Measurements from ENCODE around the gene SAXO1. TPM values are rescaled to one million over a fixed set of nuclear protein-coding genes. Genes with fewer than 3 reads are reported as not detected.

The SAXO1 gene
- total RNA-seq, 2 experiments from 2014 or later: 0.31 TPM; not detected in 1

GRCh38 chr9:18978188-18978587, 54.8 kb downstream of the SAXO1 start:
- Mint-ChIP-seq H3K27ac (no peak overlapping the region), H3K4me1 (ENCODE audit: low read depth) (peaks cover 2% of the 10 kb centered on the region), H3K36me3 (no peaks in the 10 kb centered on the region), H3K4me3 (no peak overlapping the region), H3K9me3 (no peaks in the 10 kb centered on the region), H3K27me3 (peaks cover 3% of the 10 kb centered on the region)
- no peak for DNase-seq
- ChIA-PET POLR2A (no interaction called here), CTCF (no interaction called here)
- intact Hi-C loops (cut with micrococcal nuclease): no loop called here

- ChIA-PET POLR2A (no interaction called here), CTCF (no interaction called here)
- no peaks in the 10 kb centered on the region for H3K9me3 Mint-ChIP-seq
- no peak overlapping the region for H3K4me3 Mint-ChIP-seq
- DNase-seq: no peak
- H3K4me1 Mint-ChIP-seq (ENCODE audit: low read depth): peaks cover 2% of the 10 kb centered on the region
- no peaks in the 10 kb centered on the region for H3K36me3 Mint-ChIP-seq
- peaks cover 5% of the 10 kb centered on the region for H3K27me3 Mint-ChIP-seq
- intact Hi-C loops (cut with micrococcal nuclease): no loop called here
- H3K27ac Mint-ChIP-seq: no peak overlapping the region
These were observed 56.1 kb downstream of the SAXO1 start for GRCh38 chr9:18976709-18977531.

- intact Hi-C loops (cut with micrococcal nuclease): no loop called here
- POLR2A ChIA-PET: no interaction called here
- H3K9me3 Mint-ChIP-seq: no peaks in the 10 kb centered on the region
- no peak overlapping the region for H3K4me3 Mint-ChIP-seq
- CTCF ChIA-PET: no interaction called here
- no peak for DNase-seq
- H3K27ac Mint-ChIP-seq: no peak overlapping the region
- H3K36me3 Mint-ChIP-seq: no peaks in the 10 kb centered on the region
- H3K27me3 Mint-ChIP-seq: peaks cover 5% of the 10 kb centered on the region
- H3K4me1 Mint-ChIP-seq (ENCODE audit: low read depth): peaks cover 2% of the 10 kb centered on the region
These were observed 56.7 kb downstream of the SAXO1 start for GRCh38 chr9:18976221-18976708.

GRCh38 chr9:18973348-18973747, 59.7 kb downstream of the SAXO1 start:
- Mint-ChIP-seq H3K9me3 (no peaks in the 10 kb centered on the region), H3K4me3 (no peak overlapping the region), H3K27ac (no peak overlapping the region), H3K4me1 (ENCODE audit: low read depth) (peaks cover 2% of the 10 kb centered on the region), H3K27me3 (peaks cover 13% of the 10 kb centered on the region), H3K36me3 (no peaks in the 10 kb centered on the region)
- no peak for DNase-seq
- ChIA-PET CTCF (no interaction called here), POLR2A (no interaction called here)
- intact Hi-C loops (cut with micrococcal nuclease): no loop called here

- Mint-ChIP-seq H3K9me3 (no peaks in the 10 kb centered on the region), H3K27ac (no peak overlapping the region), H3K4me3 (no peak overlapping the region), H3K4me1 (ENCODE audit: low read depth) (peaks cover 2% of the 10 kb centered on the region), H3K36me3 (no peaks in the 10 kb centered on the region), H3K27me3 (peaks cover 16% of the 10 kb centered on the region)
- intact Hi-C loops (cut with micrococcal nuclease): no loop called here
- ChIA-PET CTCF (no interaction called here), POLR2A (no interaction called here)
- no peak for DNase-seq
These were observed 60.3 kb downstream of the SAXO1 start for GRCh38 chr9:18972675-18973074.

GRCh38 chr9:18971909-18972308, 61.1 kb downstream of the SAXO1 start:
- Mint-ChIP-seq H3K36me3 (no peaks in the 10 kb centered on the region), H3K4me1 (ENCODE audit: low read depth) (peaks cover 2% of the 10 kb centered on the region), H3K4me3 (no peak overlapping the region), H3K9me3 (no peaks in the 10 kb centered on the region), H3K27me3 (peaks cover 16% of the 10 kb centered on the region), H3K27ac (no peak overlapping the region)
- ChIA-PET POLR2A (no interaction called here), CTCF (no interaction called here)
- intact Hi-C loops (cut with micrococcal nuclease): no loop called here
- no peak for DNase-seq

GRCh38 chr9:18971404-18971803, 61.6 kb downstream of the SAXO1 start:
- no peaks in the 10 kb centered on the region for H3K36me3 Mint-ChIP-seq
- H3K27me3 Mint-ChIP-seq: peaks cover 16% of the 10 kb centered on the region
- no peak overlapping the region for H3K27ac Mint-ChIP-seq
- CTCF ChIA-PET: no interaction called here
- intact Hi-C loops (cut with micrococcal nuclease): no loop called here
- POLR2A ChIA-PET: no interaction called here
- H3K9me3 Mint-ChIP-seq: no peaks in the 10 kb centered on the region
- no peak overlapping the region for H3K4me3 Mint-ChIP-seq
- H3K4me1 Mint-ChIP-seq (ENCODE audit: low read depth): no peaks in the 10 kb centered on the region
- DNase-seq: no peak

GRCh38 chr9:18970393-18970792, 62.6 kb downstream of the SAXO1 start:
- no peaks in the 10 kb centered on the region for H3K36me3 Mint-ChIP-seq
- no peak overlapping the region for H3K27ac Mint-ChIP-seq
- peaks cover 16% of the 10 kb centered on the region for H3K27me3 Mint-ChIP-seq
- intact Hi-C loops (cut with micrococcal nuclease): no loop called here
- ChIA-PET CTCF (no interaction called here), POLR2A (no interaction called here)
- H3K9me3 Mint-ChIP-seq: no peaks in the 10 kb centered on the region
- H3K4me3 Mint-ChIP-seq: no peak overlapping the region
- no peaks in the 10 kb centered on the region for H3K4me1 Mint-ChIP-seq (ENCODE audit: low read depth)
- DNase-seq: no peak

GRCh38 chr9:18969128-18969527, 63.9 kb downstream of the SAXO1 start:
- Mint-ChIP-seq H3K4me3 (no peak overlapping the region), H3K27me3 (peaks cover 14% of the 10 kb centered on the region), H3K9me3 (peaks cover 7% of the 10 kb centered on the region), H3K4me1 (ENCODE audit: low read depth) (no peaks in the 10 kb centered on the region), H3K36me3 (no peaks in the 10 kb centered on the region), H3K27ac (no peak overlapping the region)
- intact Hi-C loops (cut with micrococcal nuclease): no loop called here
- CTCF ChIA-PET: no interaction called here
- DNase-seq: no peak
- POLR2A ChIA-PET: no interaction called here

- DNase-seq: no peak
- POLR2A ChIA-PET: no interaction called here
- intact Hi-C loops (cut with micrococcal nuclease): no loop called here
- Mint-ChIP-seq H3K4me1 (ENCODE audit: low read depth) (no peaks in the 10 kb centered on the region), H3K9me3 (no peaks in the 10 kb centered on the region), H3K36me3 (no peaks in the 10 kb centered on the region), H3K27me3 (peaks cover 7% of the 10 kb centered on the region), H3K4me3 (no peak overlapping the region), H3K27ac (no peak overlapping the region)
- CTCF ChIA-PET: no interaction called here
These were observed 77.4 kb downstream of the SAXO1 start for GRCh38 chr9:18955626-18956025.

- no peak for DNase-seq
- no peak overlapping the region for H3K4me3 Mint-ChIP-seq
- H3K27ac Mint-ChIP-seq: no peak overlapping the region
- no peaks in the 10 kb centered on the region for H3K9me3 Mint-ChIP-seq
- intact Hi-C loops (cut with micrococcal nuclease): no loop called here
- no peaks in the 10 kb centered on the region for H3K36me3 Mint-ChIP-seq
- H3K27me3 Mint-ChIP-seq: peaks cover under 1% of the 10 kb centered on the region
- no peaks in the 10 kb centered on the region for H3K4me1 Mint-ChIP-seq (ENCODE audit: low read depth)
- ChIA-PET POLR2A (no interaction called here), CTCF (no interaction called here)
These were observed 81.1 kb downstream of the SAXO1 start for GRCh38 chr9:18951936-18952335.

GRCh38 chr9:18947892-18948339, 85.1 kb downstream of the SAXO1 start:
- H3K27ac Mint-ChIP-seq: no peak overlapping the region
- DNase-seq: no peak
- intact Hi-C loops (cut with micrococcal nuclease): no loop called here
- H3K4me3 Mint-ChIP-seq: no peak overlapping the region
- H3K27me3 Mint-ChIP-seq: peaks cover 6% of the 10 kb centered on the region
- ChIA-PET POLR2A (no interaction called here), CTCF (no interaction called here)
- H3K4me1 Mint-ChIP-seq (ENCODE audit: low read depth): no peaks in the 10 kb centered on the region
- H3K36me3 Mint-ChIP-seq: no peaks in the 10 kb centered on the region
- H3K9me3 Mint-ChIP-seq: no peaks in the 10 kb centered on the region

GRCh38 chr9:18942801-18943200, 90.2 kb downstream of the SAXO1 start:
- H3K4me3 Mint-ChIP-seq: no peak overlapping the region
- H3K4me1 Mint-ChIP-seq (ENCODE audit: low read depth): no peaks in the 10 kb centered on the region
- no peaks in the 10 kb centered on the region for H3K9me3 Mint-ChIP-seq
- H3K27ac Mint-ChIP-seq: no peak overlapping the region
- intact Hi-C loops (cut with micrococcal nuclease): no loop called here
- H3K27me3 Mint-ChIP-seq: peaks cover 7% of the 10 kb centered on the region
- H3K36me3 Mint-ChIP-seq: no peaks in the 10 kb centered on the region
- CTCF ChIA-PET: no interaction called here
- DNase-seq: no peak
- POLR2A ChIA-PET: no interaction called here
